Hypothalamus (tissue), 51 donors: Measurements from ENCODE around the gene THAP6.
"Not testable (repeated sequence)": the region's sequence is repeated elsewhere in the genome, so short reads cannot be mapped to it uniquely, and the experiment has no call there.

Experiments
- DNase-seq, 51 donors: peaks; one replicate each; lab custom pipeline; 2025; lab: John Stamatoyannopoulos, UW

THAP6 gene

DNA sequence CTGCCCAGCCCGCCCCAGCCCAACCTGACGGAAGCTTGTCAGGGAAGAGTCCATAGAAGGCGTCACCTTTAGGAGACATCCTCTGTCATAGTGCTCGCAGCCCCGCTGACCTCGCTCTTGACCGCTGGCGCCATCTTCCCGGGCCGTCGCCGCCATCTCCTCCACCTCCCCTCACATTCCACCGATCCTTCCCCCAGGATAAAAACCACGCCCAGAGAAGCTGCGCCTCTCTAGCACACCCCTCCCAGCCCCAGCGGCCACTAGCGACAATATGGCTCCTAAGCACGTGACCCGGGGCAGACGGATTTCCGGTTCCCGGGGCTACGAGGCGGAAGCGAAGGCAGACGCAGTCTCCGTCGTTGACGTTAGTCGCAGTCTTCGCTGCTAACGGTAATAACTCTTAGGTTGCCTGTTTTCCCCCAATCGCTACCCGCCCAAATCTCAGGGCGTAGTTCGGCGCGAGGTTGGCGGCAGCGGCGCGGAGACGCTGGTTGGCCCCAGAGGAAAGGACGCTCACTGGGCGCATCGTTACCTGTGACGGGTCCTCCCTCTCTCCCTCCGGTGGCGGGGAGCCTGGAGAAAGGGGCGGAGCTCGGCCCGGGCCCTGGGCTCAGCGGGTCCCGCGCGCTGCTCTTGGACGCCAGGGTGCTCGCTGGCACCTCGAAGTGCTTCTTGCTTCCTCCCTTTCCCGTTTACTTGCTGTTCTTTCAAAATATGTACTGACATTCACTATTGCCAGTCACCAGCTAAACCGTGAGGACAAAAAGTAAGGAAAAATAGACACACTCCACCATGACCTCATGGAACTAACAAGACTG is at the start of gene THAP6, which contains the start of gene RCHY1:
Gene THAP6 (plus strand): TSS at position 343 of the 818 bp plus-strand sequence. CDS start 980 bp downstream, outside the sequence.
Gene RCHY1 (minus strand): TSS at position 273 of the 818 bp plus-strand sequence. CDS start 117 bp downstream, at position 156.
- DNase-seq, result peak; percentile 67 to 97 (median 93)

GRCh38 chr4:75469896-75470295 is 44.4 kb upstream of the THAP6 start:
- DNase-seq, result no peak

DNA sequence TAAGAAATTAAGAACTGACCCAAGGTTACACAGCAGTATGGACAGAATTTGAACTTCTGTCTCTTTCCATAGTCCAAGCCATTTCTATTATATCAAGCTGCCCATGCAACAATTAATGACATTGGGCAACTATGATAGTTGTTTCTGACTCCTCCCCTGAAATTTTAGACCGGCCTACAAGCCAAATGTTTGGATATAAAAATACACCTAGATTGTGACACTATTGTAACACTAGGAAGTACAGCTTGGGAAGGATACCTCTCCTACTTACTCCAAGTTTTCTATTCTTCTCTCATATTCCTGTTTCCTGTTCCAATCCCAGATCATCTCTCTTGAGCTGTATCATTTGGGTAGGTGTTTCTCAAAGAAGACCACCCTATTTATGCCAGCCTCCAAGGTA is 43.5 kb upstream of the THAP6 start:
- DNase-seq, result no peak

- no peak for DNase-seq
These were observed 37.1 kb upstream of the THAP6 start for GRCh38 chr4:75477201-75477600.

DNA sequence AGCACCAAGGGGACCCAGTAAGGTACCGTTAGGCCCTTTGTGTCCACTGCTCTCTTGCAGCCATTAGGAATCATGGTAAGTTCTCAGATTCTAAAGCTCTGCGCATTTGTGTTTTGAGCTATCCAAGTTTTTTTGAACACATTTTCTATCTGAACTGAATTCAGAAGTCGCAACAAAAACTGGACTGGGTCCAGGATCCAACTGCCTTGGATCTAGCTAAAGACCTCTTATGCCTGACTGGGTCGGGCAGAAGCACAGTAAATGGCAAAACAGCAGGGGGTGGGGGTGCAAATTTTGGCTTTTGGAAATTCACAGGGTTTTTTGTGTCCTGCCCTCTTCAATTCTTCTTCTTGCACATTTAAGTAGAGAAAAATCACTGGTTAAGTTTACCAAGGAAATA is 30.1 kb upstream of the THAP6 start:
- peak in 18 of 51 donors; percentile 0 to 25 (median 4) for DNase-seq

- DNase-seq, result peak in 1 of 51 donors; percentile 3
These were observed 24.1 kb upstream of the THAP6 start for GRCh38 chr4:75490155-75490554.

DNA sequence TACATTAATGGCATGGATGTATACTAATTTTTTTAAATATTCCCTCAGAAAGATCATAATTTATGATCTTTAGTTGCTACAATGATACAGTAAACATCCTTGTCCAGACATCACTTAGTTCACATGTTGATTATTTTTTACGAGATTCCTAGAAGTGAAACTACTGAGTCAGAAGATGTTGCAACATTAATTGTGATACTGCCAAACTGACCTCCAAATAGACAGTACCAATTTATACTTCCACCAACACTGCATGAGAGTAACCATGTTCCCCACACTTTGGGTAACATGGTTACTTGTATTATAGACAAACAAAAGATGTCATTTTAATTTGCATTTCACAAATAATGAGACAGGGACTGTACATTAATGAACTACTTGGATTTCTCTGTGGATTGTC is 19.7 kb upstream of the THAP6 start:
- peak in 1 of 51 donors; percentile 16 for DNase-seq

GRCh38 chr4:75495476-75495875 is 18.8 kb upstream of the THAP6 start:
- no peak for DNase-seq

DNA sequence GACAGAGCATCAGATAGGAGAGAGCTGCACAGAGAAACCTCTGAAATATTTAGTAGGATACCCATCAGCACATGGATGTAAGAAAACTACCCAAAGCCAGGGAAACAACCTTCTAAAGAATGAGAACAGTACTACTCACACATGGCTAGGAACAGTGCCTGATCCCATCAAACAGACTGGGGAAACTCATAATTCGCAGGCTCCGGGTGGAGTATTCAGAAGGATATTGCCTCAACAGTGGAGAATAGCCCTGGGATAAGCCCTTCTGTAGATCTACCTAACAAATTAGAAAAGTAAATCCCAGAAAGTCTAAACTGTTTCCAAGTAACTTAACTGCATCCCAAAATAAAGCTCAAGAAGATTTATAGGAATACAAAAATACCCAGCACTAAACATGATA is 17.9 kb upstream of the THAP6 start:
- DNase-seq, result no peak

DNA sequence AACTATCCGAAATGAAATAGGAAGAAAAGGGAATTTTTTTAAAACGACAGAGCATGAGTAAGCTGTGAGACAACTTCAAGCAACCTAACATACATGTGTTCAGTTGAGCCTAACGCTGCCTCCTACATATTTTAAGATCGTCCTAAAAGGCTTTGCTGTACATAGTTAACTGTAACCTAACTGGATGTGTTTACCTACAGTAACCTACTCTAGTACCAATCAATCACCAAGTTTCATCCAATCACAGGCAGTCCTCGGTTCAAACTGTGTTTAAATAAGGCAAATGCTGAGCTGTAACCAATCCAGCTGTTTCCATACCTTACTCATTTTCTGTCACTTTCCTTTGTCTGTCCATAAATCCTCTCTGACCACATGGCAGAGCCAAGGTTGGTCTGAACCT is 17.1 kb upstream of the THAP6 start:
- DNase-seq, result no peak

- DNase-seq, result no peak
These were observed 16.2 kb upstream of the THAP6 start for GRCh38 chr4:75498041-75498440.

DNA sequence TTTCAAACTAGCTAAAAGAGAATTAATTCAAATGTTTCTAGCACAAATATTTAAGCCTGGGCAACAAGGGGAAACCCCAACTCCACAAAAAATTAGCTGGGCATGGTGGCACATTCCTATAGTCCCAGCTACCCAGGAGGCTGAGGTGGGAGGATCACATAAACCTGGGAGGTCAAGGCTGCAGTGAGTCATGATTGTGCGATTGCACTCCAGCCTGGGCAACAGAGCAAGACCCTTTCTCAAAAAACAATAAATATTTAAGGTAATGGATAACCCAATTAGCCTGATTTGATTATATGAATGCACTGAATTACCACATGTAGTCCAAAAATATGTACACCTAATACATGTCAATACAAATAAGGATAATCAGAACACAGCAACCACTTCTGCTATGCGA is 14.4 kb upstream of the THAP6 start:
- no peak for DNase-seq

DNA sequence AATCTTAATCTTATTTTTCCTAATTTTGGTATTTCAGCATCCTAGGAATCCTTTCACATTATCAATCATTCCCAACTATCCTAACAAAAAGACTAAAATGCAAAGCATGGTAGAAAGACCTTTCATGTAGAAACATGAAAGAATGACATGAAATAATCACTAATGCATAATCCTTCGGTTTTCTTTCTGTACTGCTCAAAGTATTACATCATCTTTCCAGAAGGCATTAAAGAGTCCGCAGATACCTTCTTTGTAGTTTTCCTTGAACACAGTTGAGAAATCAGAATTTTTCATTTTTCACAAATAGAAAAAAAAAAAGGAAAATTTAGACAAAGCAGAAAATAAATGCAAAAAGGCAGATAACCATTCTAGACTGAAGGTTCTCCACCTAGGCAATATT is 11.6 kb upstream of the THAP6 start:
- no peak for DNase-seq

DNA sequence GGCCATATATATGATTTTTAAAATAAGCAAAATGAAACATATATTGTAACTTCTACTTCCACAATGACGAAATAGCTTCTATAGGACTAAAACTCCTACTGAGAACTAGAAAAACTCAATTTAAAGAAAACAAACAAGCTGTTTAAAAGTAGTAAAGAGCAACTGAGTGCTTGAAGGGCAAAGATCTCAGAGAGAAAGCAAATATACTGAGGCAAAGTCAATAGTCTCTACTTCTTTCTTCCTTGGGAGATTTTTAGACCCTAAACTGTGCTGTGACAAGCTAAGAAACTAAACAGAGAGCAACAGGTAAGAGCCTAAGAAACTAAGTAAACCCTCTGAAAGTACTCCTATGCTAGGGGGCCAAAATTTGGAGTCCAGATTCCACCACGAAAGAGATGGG is 8.6 kb upstream of the THAP6 start:
- DNase-seq, result no peak

GRCh38 chr4:75509592-75509991 is 4.7 kb upstream of the THAP6 start:
- DNase-seq, result peak in 1 of 51 donors; percentile 36

GRCh38 chr4:75511841-75512240 is 2.4 kb upstream of the THAP6 start:
- no peak for DNase-seq

DNA sequence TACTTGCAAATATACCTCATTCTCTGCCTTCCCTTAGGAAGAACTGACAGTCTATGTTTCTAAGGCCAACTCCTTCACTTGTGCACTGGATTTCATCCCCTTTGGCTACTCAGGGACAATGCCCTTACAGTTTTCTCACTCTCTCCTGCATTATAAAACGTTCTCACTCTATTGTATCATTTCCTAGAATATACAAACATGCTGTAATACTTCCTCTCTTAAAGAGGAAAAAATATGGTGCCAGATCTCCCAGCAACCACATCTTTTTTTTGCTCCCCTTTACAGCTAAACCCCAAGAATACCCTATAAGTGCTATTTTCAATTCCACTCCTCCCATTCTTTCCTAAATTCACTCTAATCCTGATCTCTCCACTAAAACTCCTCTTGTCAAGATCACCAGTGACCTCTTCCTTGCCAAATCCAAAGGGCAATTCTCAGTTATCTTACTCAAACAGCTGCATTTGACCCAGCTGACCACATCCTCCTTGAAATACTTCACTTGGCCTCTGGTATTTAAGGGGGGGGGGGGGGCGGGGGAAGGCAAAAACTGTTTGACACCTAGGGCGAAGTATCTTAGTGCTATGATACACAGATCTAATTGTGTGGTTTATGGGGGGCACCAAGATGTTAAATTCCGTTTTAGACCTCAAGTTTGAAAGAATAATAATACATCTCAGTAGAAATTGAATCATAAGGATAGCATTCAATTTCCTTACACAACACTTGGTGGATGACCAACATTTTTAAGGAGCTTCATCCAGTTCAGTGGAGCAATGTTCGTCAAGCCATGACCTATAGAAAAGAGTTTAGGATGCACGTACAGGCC is 1.7 kb upstream of the THAP6 start:
- DNase-seq, result peak in 1 of 51 donors; percentile 28

GRCh38 chr4:75513526-75514130 is 645 bp upstream of the THAP6 start:
- DNase-seq, result peak in 1 of 51 donors; percentile 53

- DNase-seq, result peak in 1 of 51 donors; percentile 0
These were observed 808 bp downstream of the THAP6 start for GRCh38 chr4:75514949-75515612.

- DNase-seq, result no peak
These were observed 1.9 kb downstream of the THAP6 start for GRCh38 chr4:75516144-75516543.

- DNase-seq, result not testable (repeated sequence)
These were observed 5.2 kb downstream of the THAP6 start for GRCh38 chr4:75519452-75519851.
